Measurements from ENCODE around the gene SPIRE2.
"Not testable (repeated sequence)": the region's sequence is repeated elsewhere in the genome, so short reads cannot be mapped to it uniquely, and the experiment has no call there.

The SPIRE2 gene

GRCh38 chr16:89828199-89828869 is at the start of gene SPIRE2:
SPIRE2 (plus strand) TSS chr16:89828475; CDS start chr16:89828551, 76 bp downstream.
- H3K27ac ChIP-seq: peak within 1 kb of the TSS; percentile 66
- TF ChIP-seq CTCF (conservative IDR thresholded peaks at IDR 0.05): no peak

- no peak for TF ChIP-seq CTCF (conservative IDR thresholded peaks at IDR 0.05)
- H3K27ac ChIP-seq: no peak overlapping the region
These were observed 48.9 kb upstream of the SPIRE2 start for GRCh38 chr16:89779231-89779908.

GRCh38 chr16:89779909-89780305 is 48.4 kb upstream of the SPIRE2 start:
- TF ChIP-seq CTCF (conservative IDR thresholded peaks at IDR 0.05): no peak
- no peak overlapping the region for H3K27ac ChIP-seq

DNA sequence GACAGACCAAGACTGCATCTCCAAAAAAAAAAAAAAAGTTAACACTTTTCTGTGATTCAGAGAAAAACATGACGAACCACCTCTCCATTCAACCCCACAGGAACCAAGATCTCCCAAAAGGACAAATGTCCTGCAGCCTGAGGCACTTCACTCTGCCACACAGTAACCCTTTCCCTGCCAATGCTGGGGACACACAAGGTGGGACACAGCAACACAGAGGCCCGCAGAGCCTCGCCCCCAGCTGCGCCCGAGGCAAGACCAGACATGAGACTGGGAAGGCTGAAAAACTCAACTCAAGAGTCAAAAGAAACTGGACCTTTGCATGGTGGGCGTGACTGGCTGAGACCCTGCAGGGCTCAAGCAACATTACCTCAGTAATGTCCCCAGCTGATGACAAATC is 45.8 kb upstream of the SPIRE2 start:
- no peak overlapping the region for H3K27ac ChIP-seq
- no peak for TF ChIP-seq CTCF (conservative IDR thresholded peaks at IDR 0.05)

- H3K27ac ChIP-seq: not testable (repeated sequence)
These were observed 44.3 kb upstream of the SPIRE2 start for GRCh38 chr16:89783952-89784351.

DNA sequence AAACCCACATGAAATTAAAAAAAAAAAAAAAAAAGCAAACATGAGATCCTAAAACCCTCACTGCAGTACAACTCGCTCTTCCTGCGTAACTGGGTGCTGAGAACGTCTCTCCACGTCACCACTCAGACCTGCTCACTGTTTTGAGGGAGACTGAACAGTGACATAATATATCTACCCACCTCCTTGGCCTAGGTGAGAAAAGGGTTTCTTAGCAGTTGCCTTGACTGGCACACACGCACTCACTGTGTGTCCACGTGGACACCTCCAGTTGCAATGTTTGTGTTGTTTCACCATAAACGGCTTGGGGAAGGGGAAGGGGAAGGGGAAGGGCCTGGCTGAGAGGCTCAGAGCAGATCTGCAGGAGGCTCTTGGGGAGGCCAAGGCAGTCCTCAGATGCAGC is 43.9 kb upstream of the SPIRE2 start:
- no peak for TF ChIP-seq CTCF (conservative IDR thresholded peaks at IDR 0.05)
- H3K27ac ChIP-seq: no peak overlapping the region

GRCh38 chr16:89785523-89786155 is 42.6 kb upstream of the SPIRE2 start:
- TF ChIP-seq CTCF (conservative IDR thresholded peaks at IDR 0.05): no peak
- H3K27ac ChIP-seq: no peak overlapping the region
